ENCODE measurements around the gene NDC1. TPM values are rescaled to one million over a fixed set of nuclear protein-coding genes. Genes with fewer than 3 reads are reported as not detected.
"Not testable (repeated sequence)": the region's sequence is repeated elsewhere in the genome, so short reads cannot be mapped to it uniquely, and the experiment has no call there.

Gene NDC1
- total RNA-seq, 2 donors from 2014 or later = 6.0 to 6.9 TPM

DNA sequence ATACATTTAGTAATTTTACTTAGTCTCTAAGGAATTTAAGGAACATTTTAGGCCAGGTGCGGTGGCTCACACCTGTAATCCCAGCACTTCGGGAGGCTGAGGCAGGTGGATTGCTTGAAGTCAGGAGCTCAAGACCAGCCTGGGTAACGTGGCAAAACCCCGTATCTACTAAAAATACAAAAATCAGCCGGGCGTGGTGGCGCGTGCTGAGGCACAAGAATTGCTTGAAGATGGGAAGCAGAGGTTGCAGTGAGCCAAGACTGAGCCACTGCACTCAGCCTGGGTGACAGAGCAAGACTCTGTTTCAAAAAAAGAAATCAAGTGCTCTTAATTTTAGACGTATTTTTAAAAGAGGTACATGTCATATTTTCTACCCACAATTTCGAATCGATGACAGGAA lies 3.3 kb downstream of the NDC1 start:
- intact Hi-C loops (cut with DNase I) = no loop called here
- DNase-seq (ENCODE audit: low spot score) = no peak

- no peak for DNase-seq (ENCODE audit: low spot score)
- intact Hi-C loops (cut with DNase I) = no loop called here
Observed at GRCh38 chr1:53833393-53833792, 4.7 kb downstream of the NDC1 start.

DNA sequence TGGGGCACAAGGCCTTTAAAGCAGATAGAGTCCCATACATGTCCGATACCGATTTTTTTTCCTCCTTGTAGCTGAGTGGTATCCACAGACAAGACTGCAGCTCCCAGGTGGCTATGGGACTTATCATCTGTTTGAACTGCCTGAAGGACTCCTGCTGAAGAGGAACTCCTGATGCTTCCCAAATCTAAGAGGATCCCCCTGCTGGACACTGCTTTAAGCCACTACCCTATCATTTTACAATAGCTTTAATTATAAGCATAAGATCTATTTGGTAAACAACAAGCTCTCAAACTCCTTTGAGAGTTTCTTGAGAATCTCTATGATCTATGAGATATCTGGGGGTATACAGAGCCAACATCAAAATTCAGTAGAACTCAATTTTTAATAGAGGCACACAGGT lies 11.7 kb downstream of the NDC1 start:
- DNase-seq (ENCODE audit: low spot score) = no peak
- intact Hi-C loops (cut with DNase I) = no loop called here

DNA sequence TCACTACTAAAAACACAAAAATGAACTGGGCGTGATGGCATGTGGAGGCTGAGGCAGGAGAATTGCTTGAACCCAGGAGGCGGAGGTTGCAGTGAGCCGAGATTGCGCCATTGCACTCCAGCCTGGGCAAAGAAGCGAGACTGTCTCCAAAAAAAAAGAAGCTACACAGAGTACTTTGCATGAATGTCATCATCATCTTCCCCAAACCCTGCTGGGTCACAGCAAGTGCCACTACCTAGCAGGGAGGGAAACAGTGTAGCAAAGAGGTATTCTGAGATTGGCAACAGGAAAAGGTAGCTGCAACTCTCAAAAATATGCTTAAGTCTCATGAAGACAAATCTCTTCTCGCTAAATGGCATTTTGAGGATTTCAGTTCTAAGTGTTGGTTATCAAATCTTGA lies 12.8 kb downstream of the NDC1 start:
- no peak for DNase-seq (ENCODE audit: low spot score)
- intact Hi-C loops (cut with DNase I) = no loop called here

DNA sequence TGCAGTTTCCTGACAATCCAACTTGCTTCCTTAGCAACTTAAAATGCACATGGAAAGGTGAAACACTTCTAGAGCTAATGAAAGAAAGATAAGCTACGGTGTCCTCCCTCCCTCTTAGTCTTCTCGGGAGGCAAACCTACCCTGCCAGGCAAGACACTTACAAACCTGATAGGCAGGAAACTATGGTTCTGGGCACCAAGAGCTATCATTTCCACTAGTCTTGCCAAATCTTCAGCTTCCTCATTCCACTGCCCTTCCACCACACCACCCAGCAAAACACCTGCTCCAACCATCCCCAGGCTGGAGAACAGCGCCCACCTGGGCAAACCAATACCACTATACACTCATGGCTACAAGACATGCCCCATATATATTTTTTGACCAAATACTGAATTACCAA lies 15.2 kb downstream of the NDC1 start:
- intact Hi-C loops (cut with DNase I) = no loop called here
- DNase-seq (ENCODE audit: low spot score) = no peak

DNA sequence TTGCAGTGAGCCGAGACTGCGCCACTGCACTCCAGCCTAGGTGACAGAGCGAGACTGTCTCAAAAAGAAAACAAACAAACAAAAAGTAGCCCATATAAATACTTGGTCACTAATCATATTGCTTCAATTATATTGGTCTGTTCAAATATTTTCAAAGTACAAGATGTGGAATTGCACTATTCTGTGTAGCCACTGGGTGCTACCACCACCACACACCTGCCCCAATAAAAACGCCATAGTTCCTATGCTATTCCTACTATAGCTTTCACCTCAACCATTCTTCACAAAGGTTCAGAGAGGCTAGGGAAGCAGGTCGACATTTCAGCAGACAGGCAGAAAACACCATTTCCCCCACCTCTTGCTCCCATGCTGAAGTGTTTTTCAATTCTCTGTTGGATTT lies 16.7 kb downstream of the NDC1 start:
- no peak for DNase-seq (ENCODE audit: low spot score)

DNA sequence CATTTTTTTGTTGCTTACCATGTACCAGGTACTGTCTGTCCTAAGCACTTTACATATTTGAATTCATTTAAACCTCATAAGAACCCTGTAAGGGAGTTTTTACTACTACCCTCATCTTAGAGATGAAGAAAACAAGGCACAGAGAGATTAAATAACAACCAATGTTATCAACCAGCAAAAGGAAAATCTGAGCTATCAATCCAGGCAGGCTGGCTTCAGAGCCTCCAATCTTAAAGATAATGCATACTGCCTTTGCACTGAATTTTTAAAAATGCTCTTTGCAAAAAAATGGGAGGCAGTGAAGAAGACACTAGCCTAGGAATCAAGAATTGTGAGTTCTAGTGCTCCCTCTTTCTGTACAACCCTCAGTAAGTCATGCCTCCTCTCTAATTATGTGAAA lies 18.7 kb downstream of the NDC1 start:
- DNase-seq (ENCODE audit: low spot score) = no peak
- intact Hi-C loops (cut with DNase I) = no loop called here

More for the DNA sequence above, 16.7 kb downstream of the NDC1 start:
- intact Hi-C loops (cut with DNase I) = no loop called here

GRCh38 chr1:53816584-53816983 lies 21.5 kb downstream of the NDC1 start:
- intact Hi-C loops (cut with DNase I); DNase-seq (ENCODE audit: low spot score): not testable (repeated sequence)

GRCh38 chr1:53815484-53815883 lies 22.6 kb downstream of the NDC1 start:
- DNase-seq (ENCODE audit: low spot score); intact Hi-C loops (cut with DNase I): not testable (repeated sequence)

GRCh38 chr1:53811414-53811851 lies 26.7 kb downstream of the NDC1 start:
- DNase-seq (ENCODE audit: low spot score) = no peak
- intact Hi-C loops (cut with DNase I) = no loop called here

DNA sequence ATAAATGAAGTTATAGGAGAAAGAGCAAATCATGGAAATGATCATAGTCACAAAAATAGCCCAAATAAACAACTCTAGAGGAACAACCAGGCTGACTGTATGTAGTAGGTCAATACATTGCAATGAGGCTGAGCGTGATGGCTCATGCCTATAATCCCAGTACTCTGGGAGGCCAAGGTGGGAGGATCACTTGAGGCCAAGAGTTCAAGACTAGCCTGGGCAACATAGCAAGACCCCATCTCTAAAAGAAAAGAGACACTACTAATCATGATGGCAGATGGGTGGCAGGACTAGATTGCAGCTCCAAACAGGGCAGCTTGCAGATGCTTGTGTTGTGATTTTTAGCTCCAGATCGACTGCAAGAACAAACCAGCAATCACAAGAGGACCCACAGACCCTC lies 27.6 kb downstream of the NDC1 start:
- intact Hi-C loops (cut with DNase I) = no loop called here
- DNase-seq (ENCODE audit: low spot score) = no peak

GRCh38 chr1:53810007-53810406 lies 28.1 kb downstream of the NDC1 start:
- intact Hi-C loops (cut with DNase I) = no loop called here
- no peak for DNase-seq (ENCODE audit: low spot score)

DNA sequence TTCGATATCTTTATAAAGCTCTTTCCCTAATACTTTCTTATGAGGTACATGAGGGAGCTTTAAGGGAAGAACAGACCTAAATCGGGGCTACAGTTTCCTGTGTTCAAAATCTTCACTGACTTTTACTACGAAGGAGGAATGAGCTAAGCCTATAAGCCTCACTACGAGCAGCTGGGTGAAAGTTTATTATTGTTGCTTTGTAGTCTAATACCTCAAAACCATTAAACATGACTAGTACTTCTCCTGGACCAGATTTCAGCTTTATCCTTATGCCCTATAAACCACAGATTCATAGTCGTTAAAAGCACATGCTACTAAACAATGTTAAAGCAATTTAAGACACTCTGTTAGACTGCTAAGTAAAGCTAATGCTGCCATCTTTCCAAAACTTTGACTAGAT lies 30.2 kb downstream of the NDC1 start:
- no peak for DNase-seq (ENCODE audit: low spot score)
- intact Hi-C loops (cut with DNase I) = no loop called here

DNA sequence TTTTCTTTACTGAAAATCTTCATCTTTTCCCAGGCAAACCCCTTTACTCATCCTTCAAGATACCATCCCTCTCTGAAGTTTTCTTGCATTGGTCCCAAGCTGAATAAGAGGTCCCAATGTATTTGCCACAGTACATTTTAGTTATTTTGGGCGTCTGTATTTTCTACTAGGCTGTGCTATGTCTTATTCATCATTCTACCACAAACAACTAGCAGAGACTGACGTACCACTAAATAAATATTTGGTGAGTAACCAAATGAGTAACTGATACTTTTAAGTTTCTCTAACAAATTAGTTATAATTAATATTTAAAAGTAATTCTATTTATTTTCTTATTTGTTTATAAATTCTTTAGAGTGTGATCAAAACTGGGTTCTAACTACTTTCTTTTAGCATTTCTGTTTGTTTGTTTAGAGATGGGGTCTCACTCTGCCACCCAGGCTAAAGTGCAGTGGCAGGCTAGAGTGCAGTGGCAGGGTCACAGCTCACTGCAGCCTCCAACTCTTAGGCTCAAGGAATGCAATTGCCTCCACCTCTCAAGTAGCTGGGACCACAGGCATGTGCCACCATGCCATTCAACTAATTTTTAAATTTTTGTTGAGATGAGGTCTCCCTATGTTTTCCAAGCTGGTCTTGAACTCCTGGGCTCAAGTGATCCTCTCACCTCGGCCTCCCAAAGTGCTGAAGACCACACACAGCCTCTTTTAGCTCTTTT lies 33.1 kb downstream of the NDC1 start:
- intact Hi-C loops (cut with DNase I) = no loop called here

GRCh38 chr1:53804181-53804580 lies 33.9 kb downstream of the NDC1 start:
- intact Hi-C loops (cut with DNase I) = no loop called here
- no peak for DNase-seq (ENCODE audit: low spot score)

More for the DNA sequence above, 33.1 kb downstream of the NDC1 start:
- DNase-seq (ENCODE audit: low spot score) = no peak

DNA sequence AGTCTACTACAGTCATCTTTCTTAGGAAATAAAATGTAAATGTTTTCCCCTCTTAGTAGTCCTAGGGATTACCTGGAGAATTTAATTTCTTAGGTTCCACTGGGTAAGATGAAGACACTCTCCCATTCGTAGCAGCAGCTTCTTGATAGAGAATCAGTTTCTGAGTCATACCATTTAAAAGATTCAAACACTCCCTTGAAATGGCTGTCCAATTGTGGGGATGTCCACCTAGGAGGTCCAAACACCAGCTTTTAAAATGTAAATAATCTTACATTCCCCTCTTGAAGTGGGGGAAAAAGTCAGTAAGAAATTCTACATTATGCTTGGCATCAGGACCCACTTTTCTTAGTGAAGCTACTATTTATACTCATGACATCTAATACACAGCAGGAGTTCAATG lies 37.5 kb downstream of the NDC1 start:
- DNase-seq (ENCODE audit: low spot score) = no peak
- intact Hi-C loops (cut with DNase I) = no loop called here

DNA sequence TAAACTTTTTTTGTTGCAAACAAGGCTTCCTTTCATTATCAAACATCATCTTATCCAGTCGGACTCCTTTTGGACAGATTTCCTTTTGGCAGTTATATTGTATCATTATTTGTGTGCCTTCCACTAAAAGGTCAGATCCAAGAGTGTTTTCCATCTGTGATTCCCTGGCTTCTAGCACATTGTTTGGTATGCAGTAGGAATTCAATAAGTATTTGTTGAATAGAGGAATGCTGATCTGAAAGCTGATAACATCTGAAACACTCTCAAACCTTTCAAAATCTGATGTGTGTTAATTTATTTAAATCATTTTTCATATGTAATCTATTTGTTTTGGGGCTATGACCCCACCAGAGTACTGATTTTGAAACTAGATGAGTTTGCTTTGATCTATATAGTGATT lies 39.0 kb downstream of the NDC1 start:
- intact Hi-C loops (cut with DNase I) = no loop called here
- no peak for DNase-seq (ENCODE audit: low spot score)

- intact Hi-C loops (cut with DNase I) = no loop called here
- DNase-seq (ENCODE audit: low spot score) = no peak
Observed at GRCh38 chr1:53792806-53793205, 45.3 kb downstream of the NDC1 start.

DNA sequence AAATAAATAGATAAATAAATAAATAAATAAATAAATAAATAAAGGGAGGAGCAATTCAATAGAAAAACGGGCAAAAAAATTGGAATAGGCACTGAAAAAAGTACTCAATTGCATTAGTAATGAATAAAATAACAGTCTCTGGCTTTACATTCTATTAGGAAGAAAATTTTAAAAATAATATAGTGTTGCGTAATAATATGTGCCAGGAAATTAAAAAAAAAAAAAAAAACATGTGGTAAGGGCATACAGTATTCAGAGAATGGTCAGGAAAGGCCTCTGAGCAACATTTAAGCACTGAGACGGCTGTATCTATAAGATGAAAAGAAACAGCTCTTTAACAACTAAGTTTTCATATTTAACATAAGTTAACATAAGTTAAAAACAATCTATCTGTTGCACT lies 50.4 kb downstream of the NDC1 start:
- DNase-seq (ENCODE audit: low spot score) = no peak
- intact Hi-C loops (cut with DNase I) = no loop called here

- intact Hi-C loops (cut with DNase I) = no loop called here
- no peak for DNase-seq (ENCODE audit: low spot score)
Observed at GRCh38 chr1:53783056-53783455, 55.0 kb downstream of the NDC1 start.

DNA sequence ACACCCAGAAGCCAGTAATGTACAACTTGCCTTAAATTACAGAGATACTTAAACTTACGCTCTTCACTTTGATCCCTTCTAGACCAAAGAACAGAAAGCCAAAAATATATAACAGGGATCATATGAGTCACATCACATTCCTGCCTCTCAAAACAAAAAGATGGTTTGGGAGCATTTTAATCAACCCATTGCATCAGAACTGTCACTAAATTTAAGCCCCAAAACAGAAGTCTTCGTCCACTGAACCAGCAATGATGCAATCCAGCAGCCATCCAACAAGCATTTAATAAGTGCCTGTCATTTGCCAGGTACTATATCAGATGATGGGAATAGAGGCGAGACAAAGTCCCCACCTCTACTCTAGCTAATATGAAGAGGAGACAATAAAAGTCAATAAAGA lies 56.4 kb downstream of the NDC1 start:
- no peak for DNase-seq (ENCODE audit: low spot score)
- intact Hi-C loops (cut with DNase I) = no loop called here

DNA sequence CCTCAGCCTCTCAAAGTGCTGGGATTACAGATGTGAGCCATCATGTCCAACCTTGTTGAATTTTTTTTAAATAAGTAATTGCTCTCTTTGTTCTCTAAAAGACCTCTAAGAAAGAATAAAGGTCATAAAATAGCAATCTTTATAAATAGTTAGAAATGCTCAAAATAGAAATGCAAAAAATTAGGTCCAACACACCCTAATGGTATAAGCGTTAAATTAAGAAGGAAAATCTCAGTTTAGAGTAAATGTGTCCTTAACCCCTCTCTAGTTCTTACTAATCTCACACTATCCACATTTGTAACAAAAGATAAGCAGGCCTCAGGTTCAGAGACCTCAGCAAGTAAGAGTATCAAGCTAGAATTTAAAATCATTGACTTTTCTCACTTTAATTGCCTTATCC lies 60.8 kb downstream of the NDC1 start:
- no peak for DNase-seq (ENCODE audit: low spot score)
- intact Hi-C loops (cut with DNase I) = loop anchor here in 1 of 2 donors (2.0 kb wide), 1 partner anchor 76 kb away; no protein-coding TSS in a partner anchor

Data from posterior vena cava (tissue), 2 donors.